Liver (tissue), 10 donors: ENCODE results near the gene FBXL2. TPM values are rescaled to one million over a fixed set of nuclear protein-coding genes. Genes with fewer than 3 reads are reported as not detected.

Experiments
- DNase-seq: peaks from one replicate; pipeline ENCODE4 v3.0.0-alpha.2; 2017; ENCODE audit warnings: low spot score
- H3K27ac ChIP-seq, 2 donors: one replicate each; pipeline ENCODE4 v1.7.0; 2013; ENCODE audit warnings: inconsistent platforms in 2 of 2, low read length in 2 of 2, control low read depth in 1 of 2, low read depth in 1 of 2, mild to moderate bottlenecking in 1 of 2
- H3K27me3 ChIP-seq, 4 donors: one replicate each; pipeline versions ENCODE4 v1.6.1 to v1.7.0; 2013; ENCODE audit warnings: low read length in 3 of 4, inconsistent platforms in 1 of 4, mild to moderate bottlenecking in 1 of 4, moderate library complexity in 1 of 4; ENCODE audit not compliant: control insufficient read depth in 4 of 4, insufficient read depth in 4 of 4
- H3K36me3 ChIP-seq, 4 donors: one replicate each; pipeline versions ENCODE4 v1.6.1 to v1.7.0; 2013; ENCODE audit warnings: low read length in 3 of 4, mild to moderate bottlenecking in 3 of 4, low read depth in 1 of 4, moderate library complexity in 1 of 4; ENCODE audit not compliant: control insufficient read depth in 4 of 4, insufficient read depth in 3 of 4
- H3K4me1 ChIP-seq, 4 donors: one replicate each; pipeline versions ENCODE4 v1.6.1 to v1.7.0; 2013; ENCODE audit warnings: low read length in 3 of 4, mild to moderate bottlenecking in 3 of 4, moderate library complexity in 1 of 4; ENCODE audit not compliant: control insufficient read depth in 4 of 4, insufficient read depth in 4 of 4
- H3K4me3 ChIP-seq, 3 donors: one replicate each; pipeline versions ENCODE4 v1.6.1 to v1.7.0; 2013; ENCODE audit warnings: low read length in 3 of 3, control low read depth in 1 of 3, low read depth in 1 of 3, mild to moderate bottlenecking in 1 of 3
- H3K9ac ChIP-seq, 2 donors: one replicate each; pipeline ENCODE4 v1.7.0; 2013; ENCODE audit warnings: low read length in 2 of 2, mild to moderate bottlenecking in 2 of 2, moderate library complexity in 2 of 2, control low read depth in 1 of 2, low read depth in 1 of 2
- H3K9me3 ChIP-seq, 4 donors: one replicate each; pipeline versions ENCODE4 v1.6.1 to v1.7.0; 2013; ENCODE audit warnings: low read length in 3 of 4; ENCODE audit not compliant: control insufficient read depth in 4 of 4
- EGR1 ChIP-seq, 2 donors: IDR thresholded peaks; 2 replicates each; pipeline ENCODE4 v1.6.1; 2016 to 2018; ENCODE audit warnings: antibody characterized with exemption in 2 of 2, low read depth in 2 of 2
- HNF4A ChIP-seq, 2 donors: conservative IDR thresholded peaks; 2 replicates each; pipeline ENCODE4 v1.6.1; 2016; ENCODE audit warnings: antibody characterized with exemption in 2 of 2, mild to moderate bottlenecking in 2 of 2
- MAX ChIP-seq: IDR thresholded peaks from 2 replicates; pipeline ENCODE4 v1.6.1; 2016; ENCODE audit warnings: antibody characterized with exemption
- RXRA ChIP-seq, 2 donors: IDR thresholded peaks; 2 replicates each; pipeline ENCODE4 v1.6.1; 2017 to 2018; ENCODE audit warnings: antibody characterized with exemption in 2 of 2, mild to moderate bottlenecking in 1 of 2
- WGBS: extraction: QIAGEN DNeasy Blood & Tissue Kit; methylation state at CpG from one replicate; pipeline ENCODE4 v1.1.7; 2013; 5-methylcytosine and 5-hydroxymethylcytosine counted together
- polyA plus RNA-seq, 2 donors: library from polyadenylated mRNA; stranded (reverse) in 1 of 2; unstranded in 1 of 2; fragments of 200-250 nt in 1 of 2; fragments of >200 nt in 1 of 2; fragmentation: Nextera tagmentation in 1 of 2; extraction: Ambion mirVana in 1 of 2; gene quantifications; one replicate each; pipeline versions ENCODE4 v1.2.1 to v1.2.3, GENCODE V29; 2013 to 2015
- small RNA-seq: library from RNA; depleted of rRNA; stranded (forward); fragments of <200 nt; gene quantifications from one replicate; pipeline ENCODE3, GENCODE V24; 2014
- total RNA-seq, 2 donors: library from RNA; depleted of rRNA; stranded (reverse); fragments of >200 nt; gene quantifications; one replicate each; pipeline ENCODE4 v1.2.3, GENCODE V29; 2014
- donor health status: healthy.
- donor health status: healthy.
- donor health status: healthy.
- donor health status: healthy.
- donor health status: healthy.

FBXL2 gene
- total and polyA plus RNA-seq, 4 donors = 0.24 to 1.3 (median 0.81) TPM

GRCh38 chr3:33430571-33430970 is 153.3 kb downstream of the FBXL2 start (continued):
- no peak for TF ChIP-seq MAX

GRCh38 chr3:33433843-33434242 is 156.6 kb downstream of the FBXL2 start:
- no peak overlapping the region for H3K9ac ChIP-seq
- no peaks in the 10 kb centered on the region for H3K27me3 ChIP-seq
- no peak for DNase-seq
- 27% methylated on average over 2 of the region's 2 CpGs for WGBS
- no peaks in the 10 kb centered on the region for H3K36me3 ChIP-seq
- H3K4me3 ChIP-seq = no peak overlapping the region
- no peak overlapping the region for H3K27ac ChIP-seq
- TF ChIP-seq HNF4A (conservative IDR thresholded peaks at IDR 0.05) (peak; percentile 15 to 28), RXRA (IDR thresholded peaks at IDR 0.05) (peak in 1 of 2 donors; percentile 16), EGR1 (IDR thresholded peaks at IDR 0.05; ENCODE audit: low read depth in 2 of 2) (no peak)
- H3K4me1 ChIP-seq = peaks cover 13 to 73% (median 41%) of the 10 kb centered on the region in 4 donors
- H3K9me3 ChIP-seq = no peaks in the 10 kb centered on the region

Small RNA genes lying within 50 kb of the gene (small RNA-seq; reads per million reads assigned to genes)
- not detected for gene RNU7-110P

Other genes with a start within 250 kb of the FBXL2 start
- 10 to 100 TPM; 33.8 to 39.8 TPM for gene GLB1, start 180.3 kb upstream of the FBXL2 start, total RNA-seq
- 10 to 100 TPM; 21.6 to 36.8 TPM for gene GLB1, start 180.3 kb upstream of the FBXL2 start, polyA plus RNA-seq
- gene TMPPE, start 180.3 kb upstream of the FBXL2 start, total RNA-seq = 10 to 100 TPM in 1 of 2 donors, 1 to 10 TPM in 1; 6.8 to 10.2 TPM
- under 1 TPM; 0.51 to 0.56 TPM for gene TMPPE, start 180.3 kb upstream of the FBXL2 start, polyA plus RNA-seq
- gene CRTAP, start 163.4 kb upstream of the FBXL2 start, total RNA-seq = 10 to 100 TPM; 34.9 to 47.6 TPM
- gene CRTAP, start 163.4 kb upstream of the FBXL2 start, polyA plus RNA-seq = 10 to 100 TPM; 26.5 to 42.1 TPM
- gene SUSD5, start 58.6 kb upstream of the FBXL2 start, total RNA-seq = under 1 TPM; 0.17 to 0.19 TPM
- gene SUSD5, start 58.6 kb upstream of the FBXL2 start, polyA plus RNA-seq = under 1 TPM; 0.08 to 0.21 TPM
- 10 to 100 TPM; 15.7 to 36.9 TPM for gene UBP1, start 163.0 kb downstream of the FBXL2 start, total RNA-seq
- gene UBP1, start 163.0 kb downstream of the FBXL2 start, polyA plus RNA-seq = 10 to 100 TPM in 1 of 2 donors, 1 to 10 TPM in 1; 6.8 to 17.4 TPM